GM23338 (cell line): ENCODE data around the gene NGEF. TPM values are rescaled to one million over a fixed set of nuclear protein-coding genes. Genes with fewer than 3 reads are reported as not detected.

Source experiments
- ATAC-seq: fragments of 200-7000 bp; cut with Tn5 transposase; 3 replicates; pipeline ENCODE4 v1.9.1; 2020
- DNase-seq: peaks from one replicate; pipeline ENCODE4 v3.0.0-alpha.2; 2015; ENCODE audit warnings: low spot score
- H2AFZ ChIP-seq: fragments of 200-600 bp; sonication (generic); 2 replicates; pipeline ENCODE4 v1.8.0; 2016; ENCODE audit warnings: antibody characterized with exemption, mild to moderate bottlenecking, moderate library complexity
- H3F3A ChIP-seq: fragments of 200-600 bp; sonication (generic); replicated peaks from 2 replicates; pipeline ENCODE4 v1.8.0; 2017; ENCODE audit warnings: antibody characterized with exemption, mixed run types, low read depth
- H3K27ac ChIP-seq: fragments of 200-600 bp; sonication (generic); 2 replicates; pipeline ENCODE4 v1.6.1; 2016; ENCODE audit warnings: low read depth
- H3K27me3 ChIP-seq: fragments of 200-600 bp; sonication (generic); 2 replicates; pipeline ENCODE4 v1.8.0; 2016; ENCODE audit warnings: mild to moderate bottlenecking, mixed run types, moderate library complexity; ENCODE audit not compliant: insufficient read depth
- H3K36me3 ChIP-seq: fragments of 200-600 bp; sonication (generic); 2 replicates; pipeline ENCODE4 v1.8.0; 2016; ENCODE audit warnings: mild to moderate bottlenecking; ENCODE audit not compliant: insufficient read depth
- H3K4me1 ChIP-seq: fragments of 200-600 bp; sonication (generic); 2 replicates; pipeline ENCODE4 v1.8.0; 2016; ENCODE audit warnings: mild to moderate bottlenecking, moderate library complexity; ENCODE audit not compliant: insufficient read depth
- H3K4me2 ChIP-seq: fragments of 200-600 bp; sonication (generic); 2 replicates; pipeline ENCODE4 v1.7.1; 2017; ENCODE audit warnings: mixed run types
- H3K4me3 ChIP-seq: fragments of 200-600 bp; sonication (generic); 2 replicates; pipeline ENCODE4 v1.6.1; 2016; ENCODE audit warnings: mixed run types
- H3K79me2 ChIP-seq: fragments of 200-600 bp; sonication (generic); replicated peaks from 2 replicates; pipeline ENCODE4 v1.8.0; 2017; ENCODE audit warnings: mild to moderate bottlenecking; ENCODE audit not compliant: insufficient read depth
- H3K9me2 ChIP-seq: fragments of 200-600 bp; sonication (generic); 2 replicates; pipeline ENCODE4 v1.8.0; 2017; ENCODE audit not compliant: insufficient read depth
- H4K20me1 ChIP-seq: fragments of 200-600 bp; sonication (generic); replicated peaks from 2 replicates; pipeline ENCODE4 v1.8.0; 2017; ENCODE audit warnings: mild to moderate bottlenecking; ENCODE audit not compliant: insufficient read depth
- H3K27ac Mint-ChIP-seq: 2 replicates; pipeline ENCODE4 v1.8.0; 2020; ENCODE audit warnings: inconsistent platforms, mild to moderate bottlenecking, moderate library complexity, mixed read lengths
- H3K27me3 Mint-ChIP-seq: 3 replicates; pipeline ENCODE4 v1.8.0; 2022; ENCODE audit warnings: low read depth, mild to moderate bottlenecking, moderate library complexity, mixed read lengths, inconsistent platforms; ENCODE audit not compliant: insufficient read depth, poor library complexity
- H3K36me3 Mint-ChIP-seq: 3 replicates; pipeline ENCODE4 v1.8.0; 2021; ENCODE audit warnings: low read depth, mild to moderate bottlenecking, inconsistent platforms, moderate library complexity, mixed read lengths
- H3K4me1 Mint-ChIP-seq: 3 replicates; pipeline ENCODE4 v1.8.0; 2020; ENCODE audit warnings: mild to moderate bottlenecking, inconsistent platforms, mixed read lengths
- H3K4me3 Mint-ChIP-seq: 3 replicates; pipeline ENCODE4 v1.8.0; 2021; ENCODE audit warnings: moderate library complexity, mild to moderate bottlenecking, inconsistent platforms, mixed read lengths
- H3K9me3 Mint-ChIP-seq: 3 replicates; pipeline ENCODE4 v1.8.0; 2020; ENCODE audit warnings: moderate library complexity, mild to moderate bottlenecking, inconsistent platforms, mixed read lengths
- CREB1 ChIP-seq: fragments of 250-450 bp; sonication (Bioruptor Pico); IDR thresholded peaks from 2 replicates; pipeline ENCODE4 v1.5.0; 2020; ENCODE audit warnings: low read depth, mild to moderate bottlenecking, moderate library complexity
- EZH2 ChIP-seq: fragments of 200-600 bp; sonication (generic); IDR thresholded peaks from one replicate; pipeline ENCODE4 v1.8.0; 2017; ENCODE audit warnings: antibody characterized with exemption, mild to moderate bottlenecking, low read depth; ENCODE audit not compliant: unreplicated experiment
- JUNB ChIP-seq: IDR thresholded peaks from one replicate; pipeline ENCODE4 v1.6.1; 2016; ENCODE audit warnings: antibody characterized with exemption; ENCODE audit not compliant: unreplicated experiment
- STAT1 ChIP-seq: IDR thresholded peaks from one replicate; pipeline ENCODE4 v1.6.1; 2016; ENCODE audit warnings: antibody characterized with exemption; ENCODE audit not compliant: unreplicated experiment
- ZNF114 ChIP-seq: fragments of 250-450 bp; sonication (Bioruptor Pico); IDR thresholded peaks from 2 replicates; pipeline ENCODE4 v1.5.0; 2020; ENCODE audit warnings: mild to moderate bottlenecking, moderate library complexity
- ZNF331 ChIP-seq: fragments of 250-450 bp; sonication (Bioruptor Pico); IDR thresholded peaks from 2 replicates; pipeline ENCODE4 v1.5.0; 2020; ENCODE audit warnings: low read depth, mild to moderate bottlenecking, moderate library complexity
- polyA plus RNA-seq: library from polyadenylated mRNA; unstranded; fragments of >200 nt; fragmentation: Nextera tagmentation; extraction: Ambion mirVana; gene quantifications from 2 replicates; pipeline ENCODE4 v1.2.1, GENCODE V29; 2016
- total RNA-seq: library from RNA; depleted of rRNA; stranded (reverse); fragments of >200 nt; shearing (Covaris generic); gene quantifications from 2 replicates; pipeline ENCODE4 v1.2.3, GENCODE V29; 2014
- TF ChIP-seq, protein P1 (sequence below): IDR thresholded peaks from 2 replicates; pipeline ENCODE4 v1.6.1; 2016; ENCODE audit warnings: antibody characterized with exemption
- TF ChIP-seq, protein P2 (sequence below): IDR thresholded peaks from one replicate; pipeline ENCODE4 v1.6.1; 2018; ENCODE audit warnings: antibody characterized with exemption; ENCODE audit not compliant: unreplicated experiment
- TF ChIP-seq, protein P3 (sequence below), 2 experiments: fragments of 200-600 bp in 1 of 2; sonication (generic) in 1 of 2; conservative IDR thresholded peaks; 2 replicates each; pipeline versions ENCODE4 v1.5.1 to v1.6.1; 2016 to 2017; ENCODE audit warnings: antibody characterized with exemption in 2 of 2, low read depth in 2 of 2, mild to moderate bottlenecking in 2 of 2, moderate library complexity in 1 of 2

Gene NGEF
- total and polyA plus RNA-seq, 2 experiments from 2014 or later = 1.8 to 5.4 TPM

DNA sequence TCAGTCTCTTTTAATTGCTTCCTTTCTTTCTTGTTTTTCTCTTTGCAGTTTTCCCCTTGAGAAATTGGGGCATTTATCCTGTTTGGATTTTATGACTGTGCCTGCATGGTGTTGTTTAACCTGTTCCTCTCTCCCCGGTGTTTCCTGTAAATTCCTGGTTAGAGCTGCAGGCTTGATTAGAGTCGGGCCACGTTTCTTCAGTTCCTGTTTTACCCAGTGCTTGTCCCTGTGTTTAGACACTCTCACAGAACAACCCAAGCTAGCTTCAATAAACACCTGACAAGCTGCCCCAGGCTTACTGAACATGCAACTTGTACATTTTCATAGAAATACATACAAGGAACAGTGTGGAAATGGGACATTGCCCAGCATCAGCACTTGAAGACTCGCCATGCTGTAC lies 53.9 kb downstream of the NGEF start:
- no peaks in the 10 kb centered on the region for H3K36me3 Mint-ChIP-seq
- Histone ChIP-seq H3K36me3 (no peaks in the 10 kb centered on the region), H3K4me1 (no peaks in the 10 kb centered on the region), H2AFZ (no peak overlapping the region), H3K4me3 (no peak overlapping the region), H3K4me2 (no peak overlapping the region), H3K27me3 (no peaks in the 10 kb centered on the region), H3K9me2 (peaks cover under 1% of the 10 kb centered on the region; the same call in 1 of the 2 replicates), H3K79me2 (no peaks in the 10 kb centered on the region), H4K20me1 (no peaks in the 10 kb centered on the region), H3F3A (no peaks in the 10 kb centered on the region), H3K27ac (no peak overlapping the region)
- ATAC-seq (no peak), DNase-seq (no peak)
- H3K27me3 Mint-ChIP-seq = peaks cover 2% of the 10 kb centered on the region
- no peaks in the 10 kb centered on the region for H3K4me1 Mint-ChIP-seq
- TF ChIP-seq EZH2 (no peak), JUNB (no peak), ZNF114 (CRISPR knock-in tag) (no peak), CREB1 (no peak)
- TF ChIP-seq, protein P1, sequence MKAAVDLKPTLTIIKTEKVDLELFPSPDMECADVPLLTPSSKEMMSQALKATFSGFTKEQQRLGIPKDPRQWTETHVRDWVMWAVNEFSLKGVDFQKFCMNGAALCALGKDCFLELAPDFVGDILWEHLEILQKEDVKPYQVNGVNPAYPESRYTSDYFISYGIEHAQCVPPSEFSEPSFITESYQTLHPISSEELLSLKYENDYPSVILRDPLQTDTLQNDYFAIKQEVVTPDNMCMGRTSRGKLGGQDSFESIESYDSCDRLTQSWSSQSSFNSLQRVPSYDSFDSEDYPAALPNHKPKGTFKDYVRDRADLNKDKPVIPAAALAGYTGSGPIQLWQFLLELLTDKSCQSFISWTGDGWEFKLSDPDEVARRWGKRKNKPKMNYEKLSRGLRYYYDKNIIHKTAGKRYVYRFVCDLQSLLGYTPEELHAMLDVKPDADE = no peak
- TF ChIP-seq, protein P2, sequence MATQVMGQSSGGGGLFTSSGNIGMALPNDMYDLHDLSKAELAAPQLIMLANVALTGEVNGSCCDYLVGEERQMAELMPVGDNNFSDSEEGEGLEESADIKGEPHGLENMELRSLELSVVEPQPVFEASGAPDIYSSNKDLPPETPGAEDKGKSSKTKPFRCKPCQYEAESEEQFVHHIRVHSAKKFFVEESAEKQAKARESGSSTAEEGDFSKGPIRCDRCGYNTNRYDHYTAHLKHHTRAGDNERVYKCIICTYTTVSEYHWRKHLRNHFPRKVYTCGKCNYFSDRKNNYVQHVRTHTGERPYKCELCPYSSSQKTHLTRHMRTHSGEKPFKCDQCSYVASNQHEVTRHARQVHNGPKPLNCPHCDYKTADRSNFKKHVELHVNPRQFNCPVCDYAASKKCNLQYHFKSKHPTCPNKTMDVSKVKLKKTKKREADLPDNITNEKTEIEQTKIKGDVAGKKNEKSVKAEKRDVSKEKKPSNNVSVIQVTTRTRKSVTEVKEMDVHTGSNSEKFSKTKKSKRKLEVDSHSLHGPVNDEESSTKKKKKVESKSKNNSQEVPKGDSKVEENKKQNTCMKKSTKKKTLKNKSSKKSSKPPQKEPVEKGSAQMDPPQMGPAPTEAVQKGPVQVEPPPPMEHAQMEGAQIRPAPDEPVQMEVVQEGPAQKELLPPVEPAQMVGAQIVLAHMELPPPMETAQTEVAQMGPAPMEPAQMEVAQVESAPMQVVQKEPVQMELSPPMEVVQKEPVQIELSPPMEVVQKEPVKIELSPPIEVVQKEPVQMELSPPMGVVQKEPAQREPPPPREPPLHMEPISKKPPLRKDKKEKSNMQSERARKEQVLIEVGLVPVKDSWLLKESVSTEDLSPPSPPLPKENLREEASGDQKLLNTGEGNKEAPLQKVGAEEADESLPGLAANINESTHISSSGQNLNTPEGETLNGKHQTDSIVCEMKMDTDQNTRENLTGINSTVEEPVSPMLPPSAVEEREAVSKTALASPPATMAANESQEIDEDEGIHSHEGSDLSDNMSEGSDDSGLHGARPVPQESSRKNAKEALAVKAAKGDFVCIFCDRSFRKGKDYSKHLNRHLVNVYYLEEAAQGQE = no peak
- TF ChIP-seq, protein P3, sequence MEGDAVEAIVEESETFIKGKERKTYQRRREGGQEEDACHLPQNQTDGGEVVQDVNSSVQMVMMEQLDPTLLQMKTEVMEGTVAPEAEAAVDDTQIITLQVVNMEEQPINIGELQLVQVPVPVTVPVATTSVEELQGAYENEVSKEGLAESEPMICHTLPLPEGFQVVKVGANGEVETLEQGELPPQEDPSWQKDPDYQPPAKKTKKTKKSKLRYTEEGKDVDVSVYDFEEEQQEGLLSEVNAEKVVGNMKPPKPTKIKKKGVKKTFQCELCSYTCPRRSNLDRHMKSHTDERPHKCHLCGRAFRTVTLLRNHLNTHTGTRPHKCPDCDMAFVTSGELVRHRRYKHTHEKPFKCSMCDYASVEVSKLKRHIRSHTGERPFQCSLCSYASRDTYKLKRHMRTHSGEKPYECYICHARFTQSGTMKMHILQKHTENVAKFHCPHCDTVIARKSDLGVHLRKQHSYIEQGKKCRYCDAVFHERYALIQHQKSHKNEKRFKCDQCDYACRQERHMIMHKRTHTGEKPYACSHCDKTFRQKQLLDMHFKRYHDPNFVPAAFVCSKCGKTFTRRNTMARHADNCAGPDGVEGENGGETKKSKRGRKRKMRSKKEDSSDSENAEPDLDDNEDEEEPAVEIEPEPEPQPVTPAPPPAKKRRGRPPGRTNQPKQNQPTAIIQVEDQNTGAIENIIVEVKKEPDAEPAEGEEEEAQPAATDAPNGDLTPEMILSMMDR (conservative IDR thresholded peaks at IDR 0.05; ENCODE audit: low read depth in 2 of 2) = no peak
- peaks cover 15% of the 10 kb centered on the region for H3K9me3 Mint-ChIP-seq
- H3K4me3 Mint-ChIP-seq = no peak overlapping the region
- no peak overlapping the region for H3K27ac Mint-ChIP-seq

DNA sequence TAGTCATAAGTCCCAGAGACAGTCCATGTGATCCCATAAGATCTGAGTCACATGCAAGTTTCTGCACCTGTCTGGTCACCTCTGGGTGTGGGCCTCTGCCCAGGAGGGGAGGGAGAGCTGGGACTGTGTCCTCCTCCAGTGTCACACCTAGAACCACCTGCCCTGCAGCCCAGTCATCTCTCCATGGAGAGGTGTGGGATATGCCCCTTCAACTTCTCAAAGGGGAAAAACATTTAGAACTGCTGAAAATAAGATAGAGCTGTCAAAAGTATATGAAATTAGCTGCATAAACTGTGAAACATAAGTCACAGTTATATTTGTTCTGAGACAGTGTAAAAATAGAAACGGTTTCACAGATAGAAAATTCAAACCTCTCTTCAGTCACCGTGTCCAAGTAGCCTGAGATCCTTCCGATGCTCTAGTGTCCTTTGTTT lies 55.4 kb downstream of the NGEF start:
- Histone ChIP-seq H3K36me3 (no peaks in the 10 kb centered on the region), H3K27ac (no peak overlapping the region), H3K4me3 (no peak overlapping the region), H2AFZ (no peak overlapping the region), H3K4me1 (no peaks in the 10 kb centered on the region), H3K9me2 (no peaks in the 10 kb centered on the region), H3K4me2 (no peak overlapping the region), H3K79me2 (no peaks in the 10 kb centered on the region), H3K27me3 (no peaks in the 10 kb centered on the region), H3F3A (no peaks in the 10 kb centered on the region), H4K20me1 (no peaks in the 10 kb centered on the region)
- no peaks in the 10 kb centered on the region for H3K4me1 Mint-ChIP-seq
- peaks cover 13% of the 10 kb centered on the region for H3K9me3 Mint-ChIP-seq
- H3K27ac Mint-ChIP-seq = no peak overlapping the region
- H3K36me3 Mint-ChIP-seq = no peaks in the 10 kb centered on the region
- H3K27me3 Mint-ChIP-seq = peaks cover 2% of the 10 kb centered on the region
- ATAC-seq (no peak), DNase-seq (no peak)
- no peak overlapping the region for H3K4me3 Mint-ChIP-seq
- TF ChIP-seq STAT1 (no peak), ZNF331 (CRISPR knock-in tag) (no peak), JUNB (no peak)
- TF ChIP-seq, protein P1 = no peak
- TF ChIP-seq, protein P3 (conservative IDR thresholded peaks at IDR 0.05; ENCODE audit: low read depth in 2 of 2) = no peak
